ENCODE measurements around the gene TNRC18.

DNA sequence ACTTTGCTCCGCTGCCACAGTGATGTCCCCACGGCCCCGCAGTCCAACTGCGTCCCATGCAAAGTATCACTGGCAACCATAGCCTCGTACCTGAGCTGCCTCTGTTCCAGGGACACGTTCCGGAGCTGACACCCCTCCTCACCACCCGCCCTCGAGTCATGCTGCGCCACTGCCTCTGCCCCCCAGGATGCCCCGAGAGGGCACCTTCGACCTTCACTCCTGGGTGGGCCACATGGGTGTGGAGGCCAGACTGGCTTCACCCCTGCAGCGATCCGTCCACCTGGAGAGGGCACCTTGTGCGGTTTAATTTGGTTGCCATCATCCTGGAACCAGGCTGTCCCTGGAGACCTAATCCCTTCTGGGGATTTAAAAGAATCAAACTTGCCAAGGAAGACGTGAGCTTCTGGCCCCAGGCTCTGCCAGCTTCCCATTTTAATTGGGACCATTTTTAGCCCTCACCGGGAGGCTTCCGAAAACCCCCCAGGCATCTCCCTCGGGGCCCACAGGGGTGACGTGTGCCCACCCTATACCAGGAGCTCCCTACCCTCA lies 19.2 kb upstream of the TNRC18 start:
- TF ChIP-seq, protein P1, sequence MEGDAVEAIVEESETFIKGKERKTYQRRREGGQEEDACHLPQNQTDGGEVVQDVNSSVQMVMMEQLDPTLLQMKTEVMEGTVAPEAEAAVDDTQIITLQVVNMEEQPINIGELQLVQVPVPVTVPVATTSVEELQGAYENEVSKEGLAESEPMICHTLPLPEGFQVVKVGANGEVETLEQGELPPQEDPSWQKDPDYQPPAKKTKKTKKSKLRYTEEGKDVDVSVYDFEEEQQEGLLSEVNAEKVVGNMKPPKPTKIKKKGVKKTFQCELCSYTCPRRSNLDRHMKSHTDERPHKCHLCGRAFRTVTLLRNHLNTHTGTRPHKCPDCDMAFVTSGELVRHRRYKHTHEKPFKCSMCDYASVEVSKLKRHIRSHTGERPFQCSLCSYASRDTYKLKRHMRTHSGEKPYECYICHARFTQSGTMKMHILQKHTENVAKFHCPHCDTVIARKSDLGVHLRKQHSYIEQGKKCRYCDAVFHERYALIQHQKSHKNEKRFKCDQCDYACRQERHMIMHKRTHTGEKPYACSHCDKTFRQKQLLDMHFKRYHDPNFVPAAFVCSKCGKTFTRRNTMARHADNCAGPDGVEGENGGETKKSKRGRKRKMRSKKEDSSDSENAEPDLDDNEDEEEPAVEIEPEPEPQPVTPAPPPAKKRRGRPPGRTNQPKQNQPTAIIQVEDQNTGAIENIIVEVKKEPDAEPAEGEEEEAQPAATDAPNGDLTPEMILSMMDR (IDR thresholded peaks at IDR 0.05; ENCODE audit: low read depth, low read length, missing input control): no peak
- TF ChIP-seq SP1 (IDR thresholded peaks at IDR 0.05): no peak
- TF ChIP-seq GABPA (IDR thresholded peaks at IDR 0.05 in 1 of 2, conservative IDR thresholded peaks at IDR 0.05 in 1 of 2): no peak
- TF ChIP-seq RAD21 (IDR thresholded peaks at IDR 0.05): no peak

Measured in liver (tissue), 3 donors.